Glutamatergic neuron (in vitro differentiated cells): Measurements from ENCODE around the gene KATNAL2. TPM values are rescaled to one million over a fixed set of nuclear protein-coding genes. Genes with fewer than 3 reads are reported as not detected.

Experiments
- DNase-seq: peaks from one replicate; pipeline ENCODE4 v3.0.0; 2022
- H3K27ac Mint-ChIP-seq: one replicate; pipeline ENCODE4 v1.8.0; 2020; ENCODE audit warnings: mild to moderate bottlenecking, mixed read lengths, inconsistent platforms; ENCODE audit not compliant: unreplicated experiment
- H3K27me3 Mint-ChIP-seq: one replicate; pipeline ENCODE4 v1.8.0; 2020; ENCODE audit warnings: mild to moderate bottlenecking, moderate library complexity, mixed read lengths, inconsistent platforms; ENCODE audit not compliant: unreplicated experiment
- H3K36me3 Mint-ChIP-seq: one replicate; pipeline ENCODE4 v1.8.0; 2020; ENCODE audit warnings: mild to moderate bottlenecking, mixed read lengths, inconsistent platforms; ENCODE audit not compliant: unreplicated experiment
- H3K4me1 Mint-ChIP-seq: one replicate; pipeline ENCODE4 v1.8.0; 2020; ENCODE audit warnings: mild to moderate bottlenecking, low read depth, mixed read lengths, inconsistent platforms; ENCODE audit not compliant: unreplicated experiment
- H3K4me3 Mint-ChIP-seq: one replicate; pipeline ENCODE4 v1.8.0; 2020; ENCODE audit warnings: mild to moderate bottlenecking, mixed read lengths, inconsistent platforms; ENCODE audit not compliant: unreplicated experiment
- H3K9me3 Mint-ChIP-seq: one replicate; pipeline ENCODE4 v1.8.0; 2020; ENCODE audit warnings: mild to moderate bottlenecking, moderate library complexity, mixed read lengths, inconsistent platforms; ENCODE audit not compliant: unreplicated experiment
- CTCF ChIP-seq: fragments of 200-600 bp; sonication (generic); IDR thresholded peaks from one replicate; pipeline ENCODE4 v1.5.0; 2021; ENCODE audit not compliant: partially characterized antibody, unreplicated experiment
- total RNA-seq: library from RNA; stranded (reverse); fragmentation: NEBNext Ultra II Directional; extraction: Animal tissue kit (Norgen Biotek cat#: 25700); gene quantifications from one replicate; pipeline ENCODE4 v1.2.1, GENCODE V29; 2021; ENCODE audit not compliant: unreplicated experiment

Gene KATNAL2
- total RNA-seq, 1 donor from 2014 or later, result 2.4 TPM

- Mint-ChIP-seq H3K27ac (no peak overlapping the region), H3K4me1 (peaks cover 7% of the 10 kb centered on the region), H3K27me3 (no peaks in the 10 kb centered on the region), H3K9me3 (no peaks in the 10 kb centered on the region), H3K4me3 (no peak overlapping the region), H3K36me3 (no peaks in the 10 kb centered on the region)
- no peak for DNase-seq
- no peak for TF ChIP-seq CTCF
Measured at GRCh38 chr18:47143153-47143552, 225.8 kb downstream of the KATNAL2 start.

GRCh38 chr18:47143899-47144485 is 226.6 kb downstream of the KATNAL2 start:
- no peaks in the 10 kb centered on the region for H3K36me3 Mint-ChIP-seq
- H3K9me3 Mint-ChIP-seq, result no peaks in the 10 kb centered on the region
- no peak overlapping the region for H3K4me3 Mint-ChIP-seq
- no peak for DNase-seq
- H3K4me1 Mint-ChIP-seq, result peaks cover 7% of the 10 kb centered on the region
- no peaks in the 10 kb centered on the region for H3K27me3 Mint-ChIP-seq
- no peak overlapping the region for H3K27ac Mint-ChIP-seq
- no peak for TF ChIP-seq CTCF

- no peak for TF ChIP-seq CTCF
- no peak overlapping the region for H3K4me3 Mint-ChIP-seq
- DNase-seq, result no peak
- H3K27me3 Mint-ChIP-seq, result peaks cover 3% of the 10 kb centered on the region
- peaks cover 12% of the 10 kb centered on the region for H3K4me1 Mint-ChIP-seq
- H3K27ac Mint-ChIP-seq, result no peak overlapping the region
- no peaks in the 10 kb centered on the region for H3K36me3 Mint-ChIP-seq
- peaks cover 5% of the 10 kb centered on the region for H3K9me3 Mint-ChIP-seq
Measured at GRCh38 chr18:47146206-47146605, 228.8 kb downstream of the KATNAL2 start.

- H3K9me3 Mint-ChIP-seq, result peaks cover 6% of the 10 kb centered on the region
- H3K27me3 Mint-ChIP-seq, result peaks cover 3% of the 10 kb centered on the region
- H3K4me3 Mint-ChIP-seq, result peak overlapping the region; percentile 99
- H3K4me1 Mint-ChIP-seq, result peaks cover 14% of the 10 kb centered on the region
- H3K36me3 Mint-ChIP-seq, result no peaks in the 10 kb centered on the region
- peak overlapping the region; percentile 97 for H3K27ac Mint-ChIP-seq
- TF ChIP-seq CTCF, result no peak
- no peak for DNase-seq
Measured at GRCh38 chr18:47149457-47150028, 232.1 kb downstream of the KATNAL2 start.

GRCh38 chr18:47150029-47150823 is 232.8 kb downstream of the KATNAL2 start, which contains the start of gene HDHD2:
Gene HDHD2, minus strand, starts transcription at chr18:47150500. Its CDS starts 14,061 bp downstream, at chr18:47136439.
- H3K9me3 Mint-ChIP-seq, result peaks cover 6% of the 10 kb centered on the region
- peaks cover 12% of the 10 kb centered on the region for H3K4me1 Mint-ChIP-seq
- peak within 1 kb of the TSS; percentile 97 for H3K27ac Mint-ChIP-seq
- peaks cover 3% of the 10 kb centered on the region for H3K27me3 Mint-ChIP-seq
- H3K36me3 Mint-ChIP-seq, result no peaks in the 10 kb centered on the region
- peak; percentile 92 for DNase-seq
- peak within 1 kb of the TSS; percentile 99 for H3K4me3 Mint-ChIP-seq
- no peak for TF ChIP-seq CTCF
